Measurements from ENCODE around the gene ADGRG4. TPM values are rescaled to one million over a fixed set of nuclear protein-coding genes. Genes with fewer than 3 reads are reported as not detected.
A peak's percentile ranks its signal among the peaks of the same experiment; 100 is the strongest.

The ADGRG4 gene
- total and polyA plus RNA-seq, 9 donors, result 0.01 to 2.0 (median 0.34) TPM; not detected in 2

DNA sequence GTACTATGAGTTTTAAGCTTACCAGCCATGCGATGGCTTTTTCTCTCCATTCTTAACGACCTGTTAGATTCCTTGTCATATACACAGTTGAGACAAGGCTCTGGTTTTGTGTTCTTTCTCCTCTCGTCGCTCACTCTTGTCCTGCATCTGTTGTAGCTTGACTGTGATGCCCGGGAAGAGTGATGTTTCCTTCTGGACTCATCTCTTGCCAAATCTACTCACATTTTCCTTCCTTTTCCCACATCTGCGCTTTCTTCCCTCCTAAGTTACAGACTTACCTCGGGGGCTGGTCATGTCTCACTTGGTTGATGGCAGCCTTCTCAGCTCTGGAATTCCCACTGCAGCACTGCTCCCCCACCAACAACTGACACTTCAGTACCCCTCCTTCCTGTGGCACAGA is 44.7 kb upstream of the ADGRG4 start:
- peak overlapping the region; percentile 8 to 32 for H3K27ac ChIP-seq
- no peaks in the 10 kb centered on the region for H3K27me3 ChIP-seq
- TF ChIP-seq EP300 (IDR thresholded peaks at IDR 0.05) (no peak), POLR2A (IDR thresholded peaks at IDR 0.05) (no peak)
- TF ChIP-seq, protein P1, sequence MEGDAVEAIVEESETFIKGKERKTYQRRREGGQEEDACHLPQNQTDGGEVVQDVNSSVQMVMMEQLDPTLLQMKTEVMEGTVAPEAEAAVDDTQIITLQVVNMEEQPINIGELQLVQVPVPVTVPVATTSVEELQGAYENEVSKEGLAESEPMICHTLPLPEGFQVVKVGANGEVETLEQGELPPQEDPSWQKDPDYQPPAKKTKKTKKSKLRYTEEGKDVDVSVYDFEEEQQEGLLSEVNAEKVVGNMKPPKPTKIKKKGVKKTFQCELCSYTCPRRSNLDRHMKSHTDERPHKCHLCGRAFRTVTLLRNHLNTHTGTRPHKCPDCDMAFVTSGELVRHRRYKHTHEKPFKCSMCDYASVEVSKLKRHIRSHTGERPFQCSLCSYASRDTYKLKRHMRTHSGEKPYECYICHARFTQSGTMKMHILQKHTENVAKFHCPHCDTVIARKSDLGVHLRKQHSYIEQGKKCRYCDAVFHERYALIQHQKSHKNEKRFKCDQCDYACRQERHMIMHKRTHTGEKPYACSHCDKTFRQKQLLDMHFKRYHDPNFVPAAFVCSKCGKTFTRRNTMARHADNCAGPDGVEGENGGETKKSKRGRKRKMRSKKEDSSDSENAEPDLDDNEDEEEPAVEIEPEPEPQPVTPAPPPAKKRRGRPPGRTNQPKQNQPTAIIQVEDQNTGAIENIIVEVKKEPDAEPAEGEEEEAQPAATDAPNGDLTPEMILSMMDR (IDR thresholded peaks at IDR 0.05), result no peak
- 34 to 42% (median 34%) methylated on average over 7 of the region's 7 CpGs for WGBS, 3 donors
- no peak overlapping the region for H3K4me3 ChIP-seq
- H3K9me3 ChIP-seq, result no peaks in the 10 kb centered on the region
- intact Hi-C loops (cut with DNase I), result no loop called here
- no peaks in the 10 kb centered on the region for H3K36me3 ChIP-seq
- no peak for DNase-seq
- H3K4me1 ChIP-seq (ENCODE audit: insufficient read depth), result peaks cover 4% of the 10 kb centered on the region

DNA sequence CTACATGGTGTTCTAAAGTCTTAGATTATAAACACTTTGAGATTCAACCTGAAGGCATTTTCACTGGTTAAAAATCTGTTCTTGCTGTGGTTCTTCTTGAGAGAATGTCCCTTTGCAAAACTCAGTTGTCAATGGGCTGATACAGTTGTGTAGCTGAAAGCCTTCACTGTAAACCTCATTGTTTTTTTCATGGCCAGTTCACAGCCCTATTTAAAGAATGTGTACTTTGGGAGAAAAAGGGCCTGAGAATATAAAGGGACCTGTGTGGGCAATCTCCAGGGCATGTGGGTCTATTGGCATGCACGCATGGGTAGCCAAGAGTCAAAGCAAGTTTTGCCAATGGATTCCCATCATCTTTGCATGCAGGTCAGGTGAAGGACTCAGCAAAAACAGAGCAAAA is 41.8 kb upstream of the ADGRG4 start:
- no peaks in the 10 kb centered on the region for H3K36me3 ChIP-seq
- no peak for DNase-seq
- H3K27ac ChIP-seq, result peak overlapping the region in 1 of 2 donors; percentile 56
- 54 to 77% (median 56%) methylated on average over 1 of the region's 1 CpG for WGBS, 3 donors
- no peaks in the 10 kb centered on the region for H3K9me3 ChIP-seq
- TF ChIP-seq, protein P1 (IDR thresholded peaks at IDR 0.05), result no peak
- TF ChIP-seq EP300 (IDR thresholded peaks at IDR 0.05), result no peak
- no peak for TF ChIP-seq POLR2A (IDR thresholded peaks at IDR 0.05)
- intact Hi-C loops (cut with DNase I), result no loop called here
- peaks cover 7% of the 10 kb centered on the region for H3K4me1 ChIP-seq (ENCODE audit: insufficient read depth)
- H3K27me3 ChIP-seq, result no peaks in the 10 kb centered on the region
- H3K4me3 ChIP-seq, result no peak overlapping the region

DNA sequence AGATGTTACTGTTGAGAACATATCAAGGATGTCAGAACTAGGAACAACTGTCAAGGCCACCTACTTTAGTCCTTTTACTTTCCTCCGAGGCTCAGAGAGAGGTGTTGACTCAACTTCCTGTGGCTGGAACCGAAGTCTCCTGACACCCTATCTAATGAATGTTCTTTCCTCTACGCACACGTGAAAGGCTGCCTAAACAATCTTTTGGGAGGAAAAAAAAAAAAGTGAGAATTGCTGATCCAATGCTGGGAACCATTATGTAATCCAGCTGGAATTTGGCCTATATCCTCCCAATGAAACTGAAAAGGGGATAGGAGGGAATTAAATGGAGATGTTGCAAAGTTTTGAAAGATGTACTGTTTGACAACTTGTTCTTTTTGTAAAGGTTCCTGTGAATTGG is 41.2 kb upstream of the ADGRG4 start:
- Histone ChIP-seq H3K4me3 (no peak overlapping the region), H3K4me1 (ENCODE audit: insufficient read depth) (peaks cover 7% of the 10 kb centered on the region), H3K27me3 (no peaks in the 10 kb centered on the region), H3K9me3 (no peaks in the 10 kb centered on the region), H3K27ac (peak overlapping the region in 1 of 2 donors; percentile 56), H3K36me3 (no peaks in the 10 kb centered on the region)
- 17 to 27% (median 26%) methylated on average over 4 of the region's 4 CpGs for WGBS, 3 donors
- TF ChIP-seq, protein P1 (IDR thresholded peaks at IDR 0.05), result no peak
- TF ChIP-seq EP300 (IDR thresholded peaks at IDR 0.05) (peak; percentile 36), POLR2A (IDR thresholded peaks at IDR 0.05) (no peak)
- intact Hi-C loops (cut with DNase I), result no loop called here
- DNase-seq, result peak in 1 of 5 donors; percentile 39

DNA sequence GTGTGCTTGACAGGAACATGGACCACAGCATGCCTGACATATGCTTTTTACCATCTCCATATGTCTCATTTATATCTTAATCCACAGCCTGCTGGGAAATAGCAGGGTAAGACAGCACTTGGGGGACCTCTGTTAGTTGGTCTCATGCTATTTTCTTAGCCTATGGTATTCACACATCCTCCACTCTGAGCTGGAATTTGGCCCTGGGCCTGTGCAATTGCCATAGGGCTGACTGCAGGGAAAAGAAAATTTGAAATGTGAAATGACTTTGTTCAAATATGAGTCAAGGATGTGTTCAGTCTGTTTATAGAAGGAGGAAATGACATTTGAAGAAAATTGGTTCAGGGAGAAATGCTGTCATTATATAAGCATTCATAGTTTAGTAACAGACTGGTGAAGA is 40.0 kb upstream of the ADGRG4 start:
- Histone ChIP-seq H3K27me3 (no peaks in the 10 kb centered on the region), H3K4me1 (ENCODE audit: insufficient read depth) (peaks cover 7% of the 10 kb centered on the region), H3K9me3 (no peaks in the 10 kb centered on the region), H3K4me3 (no peak overlapping the region), H3K36me3 (no peaks in the 10 kb centered on the region), H3K27ac (peak overlapping the region in 1 of 2 donors; percentile 4)
- TF ChIP-seq, protein P1 (IDR thresholded peaks at IDR 0.05), result no peak
- TF ChIP-seq EP300 (IDR thresholded peaks at IDR 0.05), result no peak
- no peak for TF ChIP-seq POLR2A (IDR thresholded peaks at IDR 0.05)
- intact Hi-C loops (cut with DNase I), result loop anchor here in 2 of 4 donors (10.0 kb wide), 2 partner anchors 56 to 224 kb away; partner anchors contain the start of gene BRS3 (in 1 of the 2)
- no peak for DNase-seq
